Amygdala (tissue), 56 donors: ENCODE data around the gene DENND4A.

Experiments used
- DNase-seq, 56 donors: peaks; one replicate each; lab custom pipeline; 2025; lab: John Stamatoyannopoulos, UW

The DENND4A gene

DNA sequence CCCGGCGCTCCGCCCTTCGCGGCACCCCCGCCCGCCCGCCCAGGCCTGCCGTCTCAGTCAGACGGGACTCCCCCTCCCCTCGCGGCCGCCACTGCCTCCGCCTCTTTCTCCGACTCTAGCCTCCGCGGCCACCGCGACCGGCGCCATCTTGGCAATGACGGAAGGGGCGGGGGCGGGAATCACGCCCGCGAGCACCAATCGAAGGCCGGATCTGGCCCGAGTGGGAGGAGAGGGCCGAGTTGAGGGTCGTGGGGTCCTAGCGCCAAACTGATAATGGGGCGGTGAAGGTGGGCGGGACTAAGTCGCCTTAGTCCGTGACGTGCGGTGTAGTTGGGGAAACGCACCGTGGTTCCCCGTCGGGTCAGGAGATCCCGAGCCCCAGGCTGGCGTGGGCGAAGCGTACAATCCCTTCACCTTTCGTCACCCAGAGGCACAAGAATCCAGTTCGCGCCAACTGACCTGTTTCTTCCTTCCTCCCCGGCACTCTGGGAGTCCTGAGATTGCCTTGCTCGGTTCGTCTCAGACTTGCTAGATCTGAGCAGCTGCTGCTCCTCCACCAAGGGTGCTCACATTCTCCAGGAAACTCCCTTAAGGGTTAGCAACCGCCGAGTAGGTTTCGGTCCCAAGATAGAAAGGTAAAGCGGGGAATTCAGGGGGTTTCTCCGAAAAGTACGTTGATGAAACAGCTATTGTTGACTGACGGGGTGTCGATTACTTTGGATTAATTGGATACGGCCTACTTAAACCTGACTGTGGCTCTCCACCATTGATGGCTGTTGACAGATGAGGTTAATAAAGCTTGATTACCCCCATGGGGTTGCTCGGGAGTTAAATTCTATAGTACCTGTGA, at the start of gene DENND4A:
Gene DENND4A, minus strand, starts transcription at position 156 of the 850 bp plus-strand sequence. CDS start 35,843 bp downstream, outside the sequence.
- peak; percentile 86 to 99 (median 96) for DNase-seq

- no peak for DNase-seq
These were observed 49.2 kb upstream of the DENND4A start for GRCh38 chr15:65841121-65841930.

DNA sequence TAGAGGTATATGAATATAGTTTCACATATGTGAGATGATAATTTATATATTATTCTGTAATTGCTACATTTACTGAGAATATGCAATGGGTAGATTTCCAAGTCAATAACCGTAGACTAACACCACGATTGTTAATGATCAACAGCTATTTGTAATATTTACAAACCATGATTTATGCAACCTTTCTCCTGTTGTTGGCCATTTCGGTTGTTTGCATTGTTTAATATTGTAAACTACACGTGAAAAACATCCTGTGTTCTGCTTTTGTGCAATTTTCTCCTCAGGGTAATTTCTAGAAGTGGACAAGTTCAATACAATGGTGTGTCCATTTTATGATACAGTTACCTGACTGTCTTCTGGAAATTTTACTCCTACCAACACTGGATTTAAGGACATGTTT, 47.9 kb upstream of the DENND4A start:
- no peak for DNase-seq

DNA sequence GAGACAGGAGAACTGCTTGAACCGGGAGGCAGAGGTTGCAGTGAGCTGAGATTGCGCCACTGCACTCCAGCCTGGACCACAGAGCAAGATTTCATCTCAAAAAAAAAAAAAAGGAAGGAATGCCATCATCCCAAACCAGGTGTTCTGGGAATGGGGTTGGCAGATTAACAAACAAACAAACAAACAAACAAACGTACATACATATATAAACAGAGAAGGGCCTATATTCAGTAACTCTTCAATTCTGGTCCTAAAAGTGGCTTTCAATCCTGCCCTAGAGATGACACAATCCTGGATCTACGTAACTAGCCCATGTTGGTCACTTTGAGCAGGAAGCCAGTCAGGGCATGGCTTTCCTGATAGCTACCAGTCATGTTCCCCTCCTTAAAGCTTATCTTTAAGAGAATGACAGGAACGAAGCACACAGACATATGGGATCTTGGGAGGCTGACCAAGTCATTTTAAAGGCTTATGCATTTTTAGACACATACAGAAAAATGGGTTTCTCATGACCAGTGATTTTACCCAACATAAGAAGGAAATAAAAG, 47.3 kb upstream of the DENND4A start:
- DNase-seq: no peak

DNA sequence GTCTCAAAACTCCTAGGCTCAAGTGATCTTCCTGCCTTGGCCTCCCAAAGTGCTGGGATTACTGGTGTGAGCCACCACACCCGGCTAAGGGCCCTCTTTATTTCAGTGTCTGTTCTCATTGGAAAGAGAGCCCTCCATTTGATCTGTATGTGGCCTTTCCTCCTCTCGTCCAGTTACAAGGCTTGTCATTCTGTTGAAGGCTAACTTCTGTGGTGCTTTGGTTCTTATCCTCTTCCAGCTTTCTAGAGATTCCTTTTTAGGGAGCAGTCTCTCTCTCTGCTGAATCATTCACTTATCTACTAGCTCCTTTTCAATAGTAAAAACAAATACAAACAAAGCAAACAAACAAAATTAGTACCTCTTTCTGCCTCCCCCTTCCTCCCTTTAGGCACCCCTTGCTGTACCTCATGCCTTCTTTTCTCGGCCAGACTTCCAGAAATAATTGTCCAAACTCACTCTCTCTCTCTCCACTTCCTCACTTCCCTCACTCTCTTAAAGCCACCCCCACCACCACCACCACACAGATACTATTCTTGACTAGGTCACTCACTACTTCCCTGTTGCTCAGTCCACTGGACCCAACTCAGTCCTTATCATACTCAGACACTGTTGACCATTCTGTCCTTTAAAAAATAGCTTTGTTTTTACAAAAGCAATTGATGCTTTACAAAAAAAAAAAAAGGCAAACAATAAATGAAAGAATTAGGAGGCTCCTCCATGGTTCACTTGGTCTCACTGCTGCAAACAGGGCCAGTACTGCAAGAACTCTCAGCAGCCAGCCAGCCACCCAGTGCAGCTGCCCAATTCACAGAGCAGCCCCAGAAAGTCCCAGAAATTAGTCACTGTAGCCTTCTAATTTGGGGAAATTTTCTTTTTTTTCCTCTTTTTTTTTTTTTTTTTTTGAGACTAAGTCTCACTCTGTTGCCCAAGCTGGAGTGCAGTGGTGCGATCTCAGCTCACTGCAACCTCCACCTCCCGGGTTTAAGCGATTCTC, 45.5 kb upstream of the DENND4A start:
- peak in 4 of 56 donors; percentile 15 to 21 (median 17) for DNase-seq

- DNase-seq: no peak
These were observed 44.6 kb upstream of the DENND4A start for GRCh38 chr15:65836665-65837064.

DNA sequence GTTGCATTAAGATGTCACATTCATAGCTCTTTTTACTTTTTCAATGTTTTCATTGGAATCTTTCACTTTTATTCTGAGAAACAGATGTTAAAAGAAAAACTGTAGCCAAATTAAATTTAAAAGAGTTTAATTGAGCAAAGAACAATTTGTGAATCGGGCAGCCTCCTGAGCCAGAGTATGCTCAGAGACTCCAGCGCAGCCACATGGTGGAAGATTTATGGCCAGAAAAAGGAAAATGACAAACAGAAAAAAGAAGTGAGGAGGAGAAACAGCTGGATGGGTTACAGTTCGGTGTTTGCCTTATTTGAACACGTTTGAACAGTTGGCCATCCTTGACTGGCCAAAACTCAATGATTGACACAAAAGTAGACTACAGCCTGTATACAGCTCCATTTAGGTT, 43.4 kb upstream of the DENND4A start:
- DNase-seq: no peak

GRCh38 chr15:65834603-65835282, 42.6 kb upstream of the DENND4A start:
- no peak for DNase-seq

DNA sequence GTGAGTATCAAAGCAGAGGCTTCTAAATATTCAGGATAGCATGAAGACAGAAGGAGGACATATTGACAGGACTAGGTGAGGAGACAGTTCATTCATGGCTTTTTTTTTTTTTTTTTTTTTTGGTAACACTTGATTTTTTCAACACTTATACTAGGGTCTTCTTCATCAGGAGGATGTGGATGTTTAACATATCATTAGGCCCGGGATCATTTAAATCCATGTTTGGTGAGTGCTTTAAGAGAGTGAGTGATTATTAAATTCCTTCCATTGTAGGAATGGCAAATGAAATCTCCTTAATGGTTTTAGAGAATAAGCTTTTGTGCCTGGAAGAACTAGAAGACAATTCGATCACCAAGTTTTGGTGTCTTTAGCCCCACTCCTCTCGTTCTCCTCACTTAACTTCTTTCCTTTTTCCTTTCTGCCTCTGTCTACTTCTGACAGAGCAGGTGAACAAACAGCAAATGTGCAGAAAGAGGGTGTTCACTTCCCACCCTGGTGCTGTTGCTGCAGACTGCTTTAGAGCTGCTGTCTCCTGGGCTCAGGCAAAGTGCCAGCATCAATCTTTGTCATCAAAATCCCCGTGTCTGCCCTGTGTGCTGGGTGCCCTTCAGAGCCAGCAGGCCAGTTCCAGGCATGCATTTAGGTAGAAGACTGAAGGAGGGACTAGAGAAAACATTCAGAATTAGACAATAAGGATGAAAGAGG, 41.6 kb upstream of the DENND4A start:
- peak in 2 of 56 donors; percentile 5 to 6 for DNase-seq

GRCh38 chr15:65832549-65833364, 40.7 kb upstream of the DENND4A start:
- DNase-seq: peak in 53 of 56 donors; percentile 10 to 79 (median 50)

DNA sequence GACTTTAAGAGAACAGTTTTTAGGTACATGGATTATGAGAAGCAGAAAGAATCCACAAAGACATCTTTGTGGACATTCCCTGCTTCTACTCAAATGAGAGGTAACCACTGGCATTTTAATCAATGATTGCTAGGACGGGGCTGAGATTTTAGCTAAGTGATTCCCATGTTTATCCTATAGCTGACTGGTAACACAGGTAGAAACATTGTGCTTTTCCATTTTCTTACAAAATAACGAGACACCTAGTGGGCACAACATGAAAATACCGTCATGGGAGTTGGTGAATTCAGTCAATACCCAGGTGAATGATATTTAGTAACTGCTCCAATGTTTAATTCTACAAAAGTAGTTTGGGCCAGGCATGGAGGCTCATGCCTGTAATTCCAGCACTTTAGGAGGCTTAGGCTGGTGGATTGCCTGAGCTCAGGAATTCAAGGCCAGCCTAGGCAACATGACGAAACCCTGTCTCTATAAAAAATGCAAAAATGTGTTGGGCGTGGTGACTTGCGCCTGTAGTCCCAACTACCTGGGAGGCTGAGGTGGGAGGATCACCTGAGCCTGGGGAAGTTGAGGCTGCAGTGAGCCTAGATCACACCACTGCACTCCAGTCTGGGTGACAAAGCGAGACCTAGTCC, 37.2 kb upstream of the DENND4A start:
- no peak for DNase-seq

- no peak for DNase-seq
These were observed 36.5 kb upstream of the DENND4A start for GRCh38 chr15:65828585-65828984.

- no peak for DNase-seq
These were observed 35.0 kb upstream of the DENND4A start for GRCh38 chr15:65827065-65827464.

DNA sequence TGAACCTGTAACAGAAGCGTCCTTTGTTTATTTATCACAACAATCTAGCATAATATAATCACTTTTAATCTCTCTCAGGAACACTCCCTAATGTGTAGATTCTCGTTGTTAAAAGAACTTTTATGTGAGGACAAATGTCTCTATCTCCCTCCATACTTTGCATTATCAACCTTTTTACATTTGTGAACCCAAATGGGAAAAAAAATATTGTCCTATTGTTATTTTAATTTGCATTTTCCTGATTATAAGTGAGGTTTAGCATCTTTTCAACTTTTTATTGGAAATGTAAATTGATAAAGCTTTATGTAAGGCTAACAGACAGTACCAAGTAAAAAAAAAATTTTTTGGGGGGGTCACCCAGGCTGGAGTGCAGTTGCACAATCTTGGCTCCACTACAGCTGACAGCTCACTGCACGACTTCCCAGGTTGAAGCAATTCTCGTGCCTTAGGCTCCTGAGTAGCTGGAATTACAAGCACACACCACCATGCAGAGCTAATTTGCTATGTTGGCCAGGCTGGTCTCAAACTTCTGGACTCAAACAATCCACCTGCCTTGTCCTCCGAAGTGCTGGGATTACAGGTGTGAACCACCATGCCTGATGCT, 33.0 kb upstream of the DENND4A start:
- no peak for DNase-seq

- DNase-seq: peak in 18 of 56 donors; percentile 6 to 54 (median 16)
These were observed 32.1 kb upstream of the DENND4A start for GRCh38 chr15:65824031-65824743.

- no peak for DNase-seq
These were observed 30.2 kb upstream of the DENND4A start for GRCh38 chr15:65822316-65822715.
